GM12878 (cell line): ENCODE results near the gene DDX10. TPM values are rescaled to one million over a fixed set of nuclear protein-coding genes. Genes with fewer than 3 reads are reported as not detected.

Experiments used
- ATAC-seq: fragments of 200-7000 bp; cut with Tn5 transposase; 3 replicates; pipeline ENCODE4 v1.9.1; 2020; ENCODE audit warnings: mild to moderate bottlenecking, moderate library complexity
- BruUV-seq: library from RNA; stranded (reverse); fragments of 400-500 nt; replicated peaks from 2 replicates; lab custom pipeline; 2021; lab: Mats Ljungman, UMichigan
- CTCF ChIA-PET: fragments of 300-600 bp; sonication (Branson Sonifier 250); formaldehyde crosslinking; extraction: SDS; loops from one replicate; lab custom pipeline; 2021; ENCODE audit warnings: inconsistent platforms; lab: Yijun Ruan, JAX
- POLR2A ChIA-PET: fragments of 350-600 bp; formaldehyde crosslinking; extraction: SDS; loops from one replicate; lab custom pipeline; 2021; ENCODE audit warnings: inconsistent platforms; lab: Charles Lee
- RAD21 ChIA-PET: fragments of 300-600 bp; sonication (Branson Sonifier 250); formaldehyde crosslinking; loops from one replicate; lab custom pipeline; 2023; ENCODE audit warnings: antibody characterized with exemption; ENCODE audit not compliant: unreplicated experiment; lab: Charles Lee
- SMC1A ChIA-PET: fragments of 300-600 bp; sonication (Branson Sonifier 250); formaldehyde crosslinking; loops from one replicate; lab custom pipeline; 2023; ENCODE audit not compliant: unreplicated experiment, uncharacterized antibody; lab: Charles Lee
- DNase-seq: peaks from one replicate; pipeline ENCODE4 v3.0.0-alpha.2; 2011; ENCODE audit warnings: low read depth, low spot score
- FAIRE-seq: peaks from 3 replicates; lab custom pipeline; 2011; peaks lifted over from hg19 to GRCh38; lab: Jason Lieb, UNC
- H2AFZ ChIP-seq: 2 replicates; pipeline ENCODE4 v1.6.0; 2011; ENCODE audit warnings: low read depth, low read length, control low read depth; ENCODE audit not compliant: control insufficient read depth
- H3K27ac ChIP-seq: 2 replicates; pipeline ENCODE4 v1.5.1; 2011; ENCODE audit warnings: control low read depth; ENCODE audit not compliant: control insufficient read depth, insufficient read depth
- H3K27me3 ChIP-seq, 2 experiments: replicated peaks in 1 of 2; 2 replicates each; pipeline versions ENCODE4 v1.6.0 to v1.6.1; 2011; ENCODE audit warnings: low read length in 1 of 2; ENCODE audit not compliant: control insufficient read depth in 2 of 2, insufficient read depth in 2 of 2
- H3K36me3 ChIP-seq, 2 experiments: 2 replicates each; pipeline ENCODE4 v1.5.1; 2011; ENCODE audit warnings: low read length in 1 of 2; ENCODE audit not compliant: control insufficient read depth in 2 of 2, insufficient read depth in 2 of 2
- H3K4me1 ChIP-seq: 2 replicates; pipeline ENCODE4 v1.6.1; 2011; ENCODE audit warnings: mild to moderate bottlenecking, low read length, moderate library complexity, mixed read lengths; ENCODE audit not compliant: control insufficient read depth, insufficient read depth
- H3K4me2 ChIP-seq: 2 replicates; pipeline ENCODE4 v1.6.0; 2011; ENCODE audit warnings: control low read depth; ENCODE audit not compliant: control insufficient read depth, insufficient read depth
- H3K4me3 ChIP-seq: fragments of 200-600 bp; sonication (generic); 2 replicates; pipeline ENCODE4 v1.5.1; 2016
- H3K79me2 ChIP-seq: 2 replicates; pipeline ENCODE4 v1.6.0; 2011; ENCODE audit warnings: low read length; ENCODE audit not compliant: control insufficient read depth, insufficient read depth
- H3K9ac ChIP-seq: 2 replicates; pipeline ENCODE4 v1.8.0; 2011; ENCODE audit warnings: low read length, control low read depth, mixed read lengths; ENCODE audit not compliant: control insufficient read depth, insufficient read depth
- H3K9me3 ChIP-seq: replicated peaks from 3 replicates; pipeline ENCODE4 v1.5.1; 2011; ENCODE audit warnings: mild to moderate bottlenecking, low read length; ENCODE audit not compliant: control insufficient read depth, insufficient read depth
- H4K20me1 ChIP-seq: 2 replicates; pipeline ENCODE4 v1.6.0; 2011; ENCODE audit not compliant: control insufficient read depth, insufficient read depth
- ATF7 ChIP-seq: fragments of 450-650 bp; IDR thresholded peaks from 2 replicates; pipeline ENCODE4 v1.6.1; 2016; ENCODE audit warnings: low read depth, mild to moderate bottlenecking
- BCL3 ChIP-seq: IDR thresholded peaks from 2 replicates; pipeline ENCODE4 v1.6.1; 2011; ENCODE audit warnings: borderline replicate concordance, low read depth, mild to moderate bottlenecking, moderate library complexity, low read length; ENCODE audit not compliant: insufficient read depth, poor library complexity, severe bottlenecking
- CREB1 ChIP-seq: IDR thresholded peaks from 2 replicates; pipeline ENCODE4 v1.6.1; 2012; ENCODE audit warnings: low read depth, mild to moderate bottlenecking, inconsistent platforms
- EP300 ChIP-seq, 2 experiments: fragments of 150-350 bp in 1 of 2; IDR thresholded peaks; 2 replicates each; pipeline ENCODE4 v1.6.1; 2011 to 2012; ENCODE audit warnings: low read depth in 2 of 2, low read length in 2 of 2, borderline replicate concordance in 1 of 2, improper control_type of control experiment in 1 of 2, inconsistent platforms in 1 of 2; ENCODE audit not compliant: control insufficient read depth in 1 of 2
- FOXM1 ChIP-seq: IDR thresholded peaks from 2 replicates; pipeline ENCODE4 v1.6.1; 2012; ENCODE audit warnings: low read depth, mild to moderate bottlenecking, inconsistent platforms, low read length, moderate library complexity
- HCFC1 ChIP-seq: fragments of 150-350 bp; IDR thresholded peaks from 2 replicates; pipeline ENCODE4 v1.6.1; 2014; ENCODE audit warnings: low read length
- KLF5 ChIP-seq: fragments of 450-650 bp; IDR thresholded peaks from 2 replicates; pipeline ENCODE4 v1.6.1; 2014; ENCODE audit warnings: mild to moderate bottlenecking; ENCODE audit not compliant: partially characterized antibody
- NKRF ChIP-seq: fragments of 450-650 bp; conservative IDR thresholded peaks from 2 replicates; pipeline ENCODE4 v1.6.1; 2017; ENCODE audit warnings: mild to moderate bottlenecking, moderate library complexity
- NR2F1 ChIP-seq: fragments of 450-650 bp; conservative IDR thresholded peaks from 2 replicates; pipeline ENCODE4 v1.6.1; 2017; ENCODE audit warnings: mild to moderate bottlenecking
- RELB ChIP-seq: fragments of 450-650 bp; IDR thresholded peaks from 2 replicates; pipeline ENCODE4 v1.6.1; 2017; ENCODE audit warnings: low read depth, mild to moderate bottlenecking, moderate library complexity
- SMARCA5 ChIP-seq: fragments of 450-650 bp; IDR thresholded peaks from 2 replicates; pipeline ENCODE4 v1.6.1; 2017; ENCODE audit warnings: mild to moderate bottlenecking
- STAT1 ChIP-seq: fragments of 450-650 bp; conservative IDR thresholded peaks from 2 replicates; pipeline ENCODE4 v1.6.1; 2014; ENCODE audit warnings: antibody characterized with exemption, mild to moderate bottlenecking
- USF1 ChIP-seq: IDR thresholded peaks from 2 replicates; pipeline ENCODE4 v1.6.1; 2011; ENCODE audit warnings: borderline replicate concordance, low read depth, mild to moderate bottlenecking, moderate library complexity, mixed read lengths, low read length; ENCODE audit not compliant: insufficient read depth; ENCODE audit errors: extremely low read length
- ZNF24 ChIP-seq: fragments of 450-650 bp; IDR thresholded peaks from 2 replicates; pipeline ENCODE4 v1.6.1; 2017; ENCODE audit warnings: antibody characterized with exemption, mild to moderate bottlenecking
- ZSCAN29 ChIP-seq: fragments of 450-650 bp; IDR thresholded peaks from 2 replicates; pipeline ENCODE4 v1.6.1; 2017; ENCODE audit warnings: mild to moderate bottlenecking, moderate library complexity
- WGBS: methylation state at CpG from one replicate; pipeline ENCODE4 v1.1.6; 2016; ENCODE audit warnings: low lambda C conversion rate; ENCODE audit not compliant: insufficient replicate concordance, insufficient coverage; ENCODE audit errors: missing lambda C conversion rate; 5-methylcytosine and 5-hydroxymethylcytosine counted together
- in situ Hi-C: fragments of 300-500 bp; cut with MboI; formaldehyde crosslinking; loops from 9 replicates; pipeline ENCODE4 v1.14.3; 2018; ENCODE audit warnings: mixed read lengths
- intact Hi-C: fragments of 100-400 bp; cut with micrococcal nuclease; formaldehyde crosslinking; loops from one replicate; pipeline ENCODE4 v1.14.2; 2022; ENCODE audit not compliant: unreplicated experiment
- polyA plus RNA-seq, 11 experiments: library from polyadenylated mRNA; depleted of rRNA in 4 of 11; unstranded in 6 of 11; stranded (reverse) in 5 of 11; fragments of >200 nt; fragmentation: Nextera tagmentation in 4 of 11; fragmentation: Illumina TruSeq in 1 of 11; extraction: Ambion mirVana in 4 of 11; extraction: Trizol in 1 of 11; gene quantifications; 1 replicate in 1 of 11; 2 replicates in 10 of 11; pipeline versions ENCODE4 v1.2.1 to v1.2.3, GENCODE V29; 2011 to 2016; ENCODE audit warnings: inconsistent platforms in 2 of 11, missing spikeins in 2 of 11, low read depth in 1 of 11
- total RNA-seq, 4 experiments: library from RNA; depleted of rRNA in 3 of 4; stranded (reverse); fragments of >200 nt in 3 of 4; fragmentation: Illumina TruSeq in 1 of 4; extraction: Trizol in 1 of 4; gene quantifications; 2 replicates each; pipeline versions ENCODE4 v1.2.1 to v1.2.3, GENCODE V29; 2013 to 2021

The DDX10 gene
- total and polyA plus RNA-seq, 10 of the 15 experiments (the other 5 are each of a cell fraction or from before 2014, with no cell fraction given): 20.9 to 51.5 (median 31.9) TPM

GRCh38 chr11:108970221-108970991, 305.5 kb downstream of the DDX10 start (continued):
- TF ChIP-seq CREB1 (no peak), BCL3 (no peak), HCFC1 (no peak)
- TF ChIP-seq, all 136 proteins: peak for 0

GRCh38 chr11:108973402-108974162, 308.7 kb downstream of the DDX10 start:
- Histone ChIP-seq H3K4me1 (no peaks in the 10 kb centered on the region), H3K9ac (no peak overlapping the region), H3K9me3 (no peaks in the 10 kb centered on the region), H3K27ac (no peak overlapping the region), H4K20me1 (no peaks in the 10 kb centered on the region), H3K4me3 (no peak overlapping the region), H3K27me3 (no peaks in the 10 kb centered on the region; a peak in 1 of 4 replicates), H3K4me2 (no peak overlapping the region), H3K79me2 (no peaks in the 10 kb centered on the region), H3K36me3 (no peaks in the 10 kb centered on the region), H2AFZ (no peak overlapping the region)
- ChIA-PET RAD21 (no interaction called here), POLR2A (interaction anchor here (0.6 kb wide), 1 partner anchor 191 kb away, joined by 3 read pairs; no protein-coding TSS in a partner anchor), SMC1A (no interaction called here), CTCF (no interaction called here)
- DNase-seq: no peak
- BruUV-seq: no TSS peak
- in situ Hi-C loops: no loop called here
- 48% methylated on average over 12 of the region's 12 CpGs for WGBS
- no peak for ATAC-seq
- FAIRE-seq: no peak
- intact Hi-C loops: no loop called here
- TF ChIP-seq EP300 (IDR thresholded peaks at IDR 0.05; ENCODE audit: borderline replicate concordance in 1 of 2, control insufficient read depth in 1 of 2, low read depth in 2 of 2, low read length in 2 of 2): no peak
- TF ChIP-seq ZSCAN29: no peak
- no peak for TF ChIP-seq USF1
- no peak for TF ChIP-seq RELB
- no peak for TF ChIP-seq NR2F1
- TF ChIP-seq FOXM1: no peak
- TF ChIP-seq NKRF: no peak
- TF ChIP-seq STAT1: no peak
- TF ChIP-seq ATF7: no peak
- TF ChIP-seq SMARCA5: no peak
- no peak for TF ChIP-seq KLF5
- no peak for TF ChIP-seq ZNF24
